Measurements from ENCODE around the gene CHP1.
"Not testable (repeated sequence)": the region's sequence is repeated elsewhere in the genome, so short reads cannot be mapped to it uniquely, and the experiment has no call there.

Gene CHP1

GRCh38 chr15:41256577-41257038, 25.5 kb downstream of the CHP1 start:
- DNase-seq (ENCODE audit: low spot score): no peak

GRCh38 chr15:41258750-41259471, 27.8 kb downstream of the CHP1 start:
- DNase-seq (ENCODE audit: low spot score): no peak

- no peak for DNase-seq (ENCODE audit: low spot score)
These were observed 28.6 kb downstream of the CHP1 start for GRCh38 chr15:41259546-41260189.

GRCh38 chr15:41260924-41261323, 29.9 kb downstream of the CHP1 start:
- not testable (repeated sequence) for DNase-seq (ENCODE audit: low spot score)

- no peak for DNase-seq (ENCODE audit: low spot score)
These were observed 31.5 kb downstream of the CHP1 start for GRCh38 chr15:41262571-41262970.

GRCh38 chr15:41263891-41264351, 32.9 kb downstream of the CHP1 start:
- no peak for DNase-seq (ENCODE audit: low spot score)

- no peak for DNase-seq (ENCODE audit: low spot score)
These were observed 38.8 kb downstream of the CHP1 start for GRCh38 chr15:41269887-41270286.

GRCh38 chr15:41276831-41277230, 45.8 kb downstream of the CHP1 start:
- no peak for DNase-seq (ENCODE audit: low spot score)

- DNase-seq (ENCODE audit: low spot score): no peak
These were observed 47.3 kb downstream of the CHP1 start for GRCh38 chr15:41278319-41278718.

GRCh38 chr15:41279535-41280283, 48.6 kb downstream of the CHP1 start:
- no peak for DNase-seq (ENCODE audit: low spot score)

GRCh38 chr15:41281236-41281635, 50.2 kb downstream of the CHP1 start:
- no peak for DNase-seq (ENCODE audit: low spot score)

GRCh38 chr15:41282436-41282835, 51.4 kb downstream of the CHP1 start:
- DNase-seq (ENCODE audit: low spot score): not testable (repeated sequence)

- not testable (repeated sequence) for DNase-seq (ENCODE audit: low spot score)
These were observed 52.0 kb downstream of the CHP1 start for GRCh38 chr15:41282980-41283652.

GRCh38 chr15:41283653-41284426, 52.8 kb downstream of the CHP1 start:
- peak; percentile 97 for DNase-seq (ENCODE audit: low spot score)

- peak; percentile 25 for DNase-seq (ENCODE audit: low spot score)
These were observed 53.5 kb downstream of the CHP1 start for GRCh38 chr15:41284427-41285177.

- no peak for DNase-seq (ENCODE audit: low spot score)
These were observed 54.2 kb downstream of the CHP1 start for GRCh38 chr15:41285285-41285684.

GRCh38 chr15:41286665-41287333, 55.7 kb downstream of the CHP1 start:
- DNase-seq (ENCODE audit: low spot score): no peak

- DNase-seq (ENCODE audit: low spot score): no peak
These were observed 57.4 kb downstream of the CHP1 start for GRCh38 chr15:41288464-41288863.

GRCh38 chr15:41289953-41290352, 58.9 kb downstream of the CHP1 start:
- no peak for DNase-seq (ENCODE audit: low spot score)

- no peak for DNase-seq (ENCODE audit: low spot score)
These were observed 60.1 kb downstream of the CHP1 start for GRCh38 chr15:41291065-41291631.
